ENCODE results near the gene GGT7. TPM values are rescaled to one million over a fixed set of nuclear protein-coding genes. Genes with fewer than 3 reads are reported as not detected.

Gene GGT7
- total RNA-seq, 1 donor from 2014 or later = 5.1 TPM

Other genes with a start within 250 kb of the GGT7 start
- gene PIGU, start 195.8 kb downstream of the GGT7 start, total RNA-seq = 15.5 TPM
- gene TP53INP2, start 168.5 kb downstream of the GGT7 start, total RNA-seq = 34.1 TPM
- gene NCOA6, start 47.2 kb downstream of the GGT7 start, total RNA-seq = 23.1 TPM
- 83.1 TPM for gene ACSS2, start 3.8 kb upstream of the GGT7 start, total RNA-seq
- 56.9 TPM for gene GSS, start 83.0 kb upstream of the GGT7 start, total RNA-seq
- not detected for gene MYH7B, start 83.0 kb upstream of the GGT7 start, total RNA-seq
- gene TRPC4AP, start 220.0 kb upstream of the GGT7 start, total RNA-seq = 29.8 TPM